Tibial artery (tissue), 4 donors: Measurements from ENCODE around the gene NUP54.

Source experiments
- DNase-seq, 2 donors: peaks; one replicate each; pipeline ENCODE4 v3.0.0-alpha.2; 2019
- H3K27ac ChIP-seq, 2 donors: fragments of 200-600 bp; sonication (generic) in 1 of 2; 1 replicate in 1 of 2; 2 replicates in 1 of 2; pipeline ENCODE4 v1.5.1; 2018 to 2019; ENCODE audit warnings: mild to moderate bottlenecking in 1 of 2
- H3K27me3 ChIP-seq, 2 donors: fragments of 200-600 bp; sonication (generic) in 1 of 2; one replicate each; pipeline versions ENCODE4 v1.5.1 to v1.6.0; 2016 to 2019
- H3K36me3 ChIP-seq, 3 donors: fragments of 200-600 bp; sonication (generic) in 2 of 3; one replicate each; pipeline ENCODE4 v1.5.1; 2016 to 2019; ENCODE audit warnings: mild to moderate bottlenecking in 2 of 3
- H3K4me1 ChIP-seq, 4 donors: fragments of 200-600 bp; sonication (generic) in 2 of 4; 1 replicate in 3 of 4; 2 replicates in 1 of 4; pipeline ENCODE4 v1.5.1; 2016 to 2019
- H3K4me3 ChIP-seq, 2 donors: fragments of 200-600 bp; sonication (generic) in 1 of 2; 1 replicate in 1 of 2; 2 replicates in 1 of 2; pipeline ENCODE4 v1.5.1; 2018 to 2019; ENCODE audit warnings: mild to moderate bottlenecking in 2 of 2
- H3K9me3 ChIP-seq, 3 donors: fragments of 200-600 bp; sonication (generic) in 1 of 3; one replicate each; pipeline ENCODE4 v1.5.1; 2016 to 2019
- intact Hi-C: fragments of 100-400 bp; cut with DNase I; formaldehyde crosslinking; loops from one replicate; pipeline ENCODE4 v1.15.0; 2023; ENCODE audit warnings: low total_unique reads
- TF ChIP-seq, protein P1 (sequence below), 2 experiments: fragments of 200-600 bp in 1 of 2; fragments of 450-650 bp in 1 of 2; IDR thresholded peaks; one replicate each; pipeline ENCODE4 v1.5.1; 2017 to 2019; ENCODE audit warnings: antibody characterized with exemption in 2 of 2, mild to moderate bottlenecking in 1 of 2, moderate library complexity in 1 of 2

Gene NUP54

GRCh38 chr4:76168688-76169087, 20.5 kb upstream of the NUP54 start:
- Histone ChIP-seq H3K4me3 (no peak overlapping the region), H3K9me3 (no peaks in the 10 kb centered on the region), H3K4me1 (no peaks in the 10 kb centered on the region), H3K27me3 (no peaks in the 10 kb centered on the region), H3K36me3 (peaks cover 73 to 86% (median 80%) of the 10 kb centered on the region in 3 donors), H3K27ac (no peak overlapping the region)
- no peak for DNase-seq
- intact Hi-C loops, result no loop called here
- TF ChIP-seq, protein P1, sequence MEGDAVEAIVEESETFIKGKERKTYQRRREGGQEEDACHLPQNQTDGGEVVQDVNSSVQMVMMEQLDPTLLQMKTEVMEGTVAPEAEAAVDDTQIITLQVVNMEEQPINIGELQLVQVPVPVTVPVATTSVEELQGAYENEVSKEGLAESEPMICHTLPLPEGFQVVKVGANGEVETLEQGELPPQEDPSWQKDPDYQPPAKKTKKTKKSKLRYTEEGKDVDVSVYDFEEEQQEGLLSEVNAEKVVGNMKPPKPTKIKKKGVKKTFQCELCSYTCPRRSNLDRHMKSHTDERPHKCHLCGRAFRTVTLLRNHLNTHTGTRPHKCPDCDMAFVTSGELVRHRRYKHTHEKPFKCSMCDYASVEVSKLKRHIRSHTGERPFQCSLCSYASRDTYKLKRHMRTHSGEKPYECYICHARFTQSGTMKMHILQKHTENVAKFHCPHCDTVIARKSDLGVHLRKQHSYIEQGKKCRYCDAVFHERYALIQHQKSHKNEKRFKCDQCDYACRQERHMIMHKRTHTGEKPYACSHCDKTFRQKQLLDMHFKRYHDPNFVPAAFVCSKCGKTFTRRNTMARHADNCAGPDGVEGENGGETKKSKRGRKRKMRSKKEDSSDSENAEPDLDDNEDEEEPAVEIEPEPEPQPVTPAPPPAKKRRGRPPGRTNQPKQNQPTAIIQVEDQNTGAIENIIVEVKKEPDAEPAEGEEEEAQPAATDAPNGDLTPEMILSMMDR (IDR thresholded peaks at IDR 0.05), result no peak

DNA sequence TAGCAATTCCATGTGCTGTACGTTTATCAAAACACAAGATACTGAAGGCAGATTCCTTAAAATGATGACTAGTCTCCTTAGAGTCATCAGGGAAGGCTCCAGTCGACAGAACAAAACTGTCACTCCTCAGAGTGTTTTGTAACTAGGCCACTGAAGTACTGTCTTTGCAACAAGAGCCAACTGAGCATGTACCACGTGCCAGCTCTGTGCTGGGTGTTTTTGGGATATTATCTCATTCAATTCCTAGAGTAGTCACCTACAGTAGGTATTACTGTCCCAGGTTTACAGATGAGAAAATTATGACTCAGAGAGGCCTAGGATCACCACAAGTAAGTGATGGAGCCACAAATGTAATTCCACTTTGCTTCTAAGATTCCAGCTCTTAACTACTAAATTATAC, 18.3 kb upstream of the NUP54 start:
- peaks cover 77 to 89% (median 85%) of the 10 kb centered on the region in 3 donors for H3K36me3 ChIP-seq
- no peaks in the 10 kb centered on the region for H3K9me3 ChIP-seq
- no peak overlapping the region for H3K4me3 ChIP-seq
- no peak overlapping the region for H3K27ac ChIP-seq
- no peak for DNase-seq
- H3K27me3 ChIP-seq, result no peaks in the 10 kb centered on the region
- intact Hi-C loops, result no loop called here
- TF ChIP-seq, protein P1 (IDR thresholded peaks at IDR 0.05), result no peak
- H3K4me1 ChIP-seq, result no peaks in the 10 kb centered on the region

- TF ChIP-seq, protein P1 (IDR thresholded peaks at IDR 0.05), result no peak
- no peak overlapping the region for H3K27ac ChIP-seq
- peaks cover 59 to 75% (median 60%) of the 10 kb centered on the region in 3 donors for H3K36me3 ChIP-seq
Measured at GRCh38 chr4:76160355-76160754, 12.2 kb upstream of the NUP54 start.

DNA sequence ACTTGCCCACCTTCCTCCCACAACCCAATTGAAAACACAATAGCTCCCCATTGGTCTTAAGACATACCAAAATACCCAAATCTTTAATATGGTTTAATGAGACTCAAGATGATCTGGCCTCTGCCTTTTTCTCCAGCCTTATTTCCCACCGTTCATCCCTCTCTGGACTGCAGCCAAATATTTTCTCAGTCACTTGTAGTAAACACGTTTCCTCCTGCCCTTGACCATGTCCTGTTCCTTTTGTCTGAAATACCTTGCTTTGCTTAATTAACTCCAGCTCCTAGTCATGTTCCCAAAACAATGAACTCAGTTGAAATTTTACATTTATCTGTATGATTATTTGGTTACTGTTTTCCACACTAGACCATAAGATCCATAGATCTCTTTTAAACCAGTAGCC, 8.4 kb upstream of the NUP54 start:
- H3K4me1 ChIP-seq, result peaks cover 0 to 3% (median 0%) of the 10 kb centered on the region in 4 donors
- H3K4me3 ChIP-seq, result no peak overlapping the region
- no peak overlapping the region for H3K27ac ChIP-seq
- no peaks in the 10 kb centered on the region for H3K27me3 ChIP-seq
- H3K36me3 ChIP-seq, result peaks cover 24 to 38% (median 26%) of the 10 kb centered on the region in 3 donors
- intact Hi-C loops, result no loop called here
- no peak for DNase-seq
- no peaks in the 10 kb centered on the region for H3K9me3 ChIP-seq
- TF ChIP-seq, protein P1 (IDR thresholded peaks at IDR 0.05), result no peak

More at GRCh38 chr4:76160355-76160754, 12.2 kb upstream of the NUP54 start:
- Histone ChIP-seq H3K4me1 (peaks cover 0 to 3% (median 0%) of the 10 kb centered on the region in 4 donors), H3K9me3 (no peaks in the 10 kb centered on the region), H3K27me3 (no peaks in the 10 kb centered on the region), H3K4me3 (no peak overlapping the region)
- no peak for DNase-seq
- intact Hi-C loops, result no loop called here

DNA sequence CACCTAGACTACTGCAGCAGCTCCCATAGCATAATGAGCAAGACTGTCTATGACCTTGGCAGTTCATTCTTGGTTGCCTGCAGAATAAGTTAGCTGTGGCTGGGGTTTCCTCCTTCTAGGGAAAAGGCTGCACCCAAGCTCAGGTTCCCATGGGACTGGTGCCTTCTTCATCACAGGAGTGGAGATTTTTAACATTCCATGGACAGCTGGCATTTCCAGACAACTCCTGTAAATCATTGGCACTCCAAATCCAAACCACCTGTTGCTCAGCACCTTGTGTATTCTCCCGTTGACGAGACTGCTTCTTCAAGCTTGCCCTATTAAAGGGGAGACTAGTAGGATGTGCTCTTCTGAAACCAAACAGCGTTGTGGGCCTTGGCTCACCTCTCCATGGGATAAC, 7.8 kb upstream of the NUP54 start:
- no peak overlapping the region for H3K4me3 ChIP-seq
- TF ChIP-seq, protein P1 (IDR thresholded peaks at IDR 0.05), result no peak
- no peak for DNase-seq
- H3K27me3 ChIP-seq, result no peaks in the 10 kb centered on the region
- intact Hi-C loops, result no loop called here
- H3K4me1 ChIP-seq, result peaks cover 0 to 3% (median 0%) of the 10 kb centered on the region in 4 donors
- no peak overlapping the region for H3K27ac ChIP-seq
- H3K36me3 ChIP-seq, result peaks cover 18 to 31% (median 19%) of the 10 kb centered on the region in 3 donors
- no peaks in the 10 kb centered on the region for H3K9me3 ChIP-seq

- TF ChIP-seq, protein P1 (IDR thresholded peaks at IDR 0.05), result no peak
- H3K4me3 ChIP-seq, result no peak overlapping the region
- H3K9me3 ChIP-seq, result no peaks in the 10 kb centered on the region
- peaks cover 0 to 11% (median 6%) of the 10 kb centered on the region in 4 donors for H3K4me1 ChIP-seq
- no peak overlapping the region for H3K27ac ChIP-seq
- DNase-seq, result no peak
- H3K36me3 ChIP-seq, result peaks cover 0 to 9% (median 0%) of the 10 kb centered on the region in 3 donors
- no peaks in the 10 kb centered on the region for H3K27me3 ChIP-seq
- intact Hi-C loops, result no loop called here
Measured at GRCh38 chr4:76153356-76153755, 5.2 kb upstream of the NUP54 start.
